HG02973 (cell line): Measurements from ENCODE around the gene PDSS2.
"Not testable (repeated sequence)": the region's sequence is repeated elsewhere in the genome, so short reads cannot be mapped to it uniquely, and the experiment has no call there.

Experiments used
- ATAC-seq: cut with Tn5 transposase; IDR thresholded peaks from one replicate; pipeline ENCODE4 v1.9.1; 2021; ENCODE audit warnings: moderate library complexity; ENCODE audit not compliant: unreplicated experiment

PDSS2 gene

GRCh38 chr6:107368471-107368870 is 90.9 kb downstream of the PDSS2 start:
- no peak for ATAC-seq

GRCh38 chr6:107364173-107364572 is 95.2 kb downstream of the PDSS2 start:
- not testable (repeated sequence) for ATAC-seq

GRCh38 chr6:107361753-107362604 is 97.4 kb downstream of the PDSS2 start:
- no peak for ATAC-seq

- ATAC-seq = no peak
Measured at GRCh38 chr6:107360476-107360875, 98.9 kb downstream of the PDSS2 start.

GRCh38 chr6:107357842-107358241 is 101.5 kb downstream of the PDSS2 start:
- no peak for ATAC-seq

- ATAC-seq = no peak
Measured at GRCh38 chr6:107357031-107357430, 102.3 kb downstream of the PDSS2 start.

- ATAC-seq = no peak
Measured at GRCh38 chr6:107355659-107356058, 103.7 kb downstream of the PDSS2 start.

GRCh38 chr6:107354451-107354850 is 104.9 kb downstream of the PDSS2 start:
- no peak for ATAC-seq

- no peak for ATAC-seq
Measured at GRCh38 chr6:107353773-107354382, 105.5 kb downstream of the PDSS2 start.

GRCh38 chr6:107348224-107348623 is 111.1 kb downstream of the PDSS2 start:
- no peak for ATAC-seq

GRCh38 chr6:107345393-107345792 is 114.0 kb downstream of the PDSS2 start:
- no peak for ATAC-seq

- ATAC-seq = no peak
Measured at GRCh38 chr6:107344981-107345380, 114.4 kb downstream of the PDSS2 start.

GRCh38 chr6:107344383-107344782 is 115.0 kb downstream of the PDSS2 start:
- ATAC-seq = no peak

- ATAC-seq = no peak
Measured at GRCh38 chr6:107342144-107342543, 117.2 kb downstream of the PDSS2 start.

GRCh38 chr6:107340881-107341280 is 118.5 kb downstream of the PDSS2 start:
- no peak for ATAC-seq

GRCh38 chr6:107337191-107337741 is 122.1 kb downstream of the PDSS2 start:
- ATAC-seq = no peak

- no peak for ATAC-seq
Measured at GRCh38 chr6:107334026-107334425, 125.3 kb downstream of the PDSS2 start.

- no peak for ATAC-seq
Measured at GRCh38 chr6:107333491-107333890, 125.9 kb downstream of the PDSS2 start.

GRCh38 chr6:107331409-107332386 is 127.7 kb downstream of the PDSS2 start:
- ATAC-seq = no peak

- ATAC-seq = peak; percentile 97
Measured at GRCh38 chr6:107330168-107330567, 129.2 kb downstream of the PDSS2 start.
